ENCODE data around the gene DMPK. TPM values are rescaled to one million over a fixed set of nuclear protein-coding genes. Genes with fewer than 3 reads are reported as not detected.
"Not testable (repeated sequence)": the region's sequence is repeated elsewhere in the genome, so short reads cannot be mapped to it uniquely, and the experiment has no call there.

Gene DMPK
- polyA plus RNA-seq, 1 of the 3 experiments (the other 2 are of a cell fraction), result 92.2 TPM

- H2AFZ ChIP-seq (ENCODE audit: low read depth), result no peak overlapping the region
- no peak overlapping the region for H3K9ac ChIP-seq
- H3K4me3 ChIP-seq (ENCODE audit: low read depth in 2 of 2, low read length in 1 of 2), result no peak overlapping the region
- no peaks in the 10 kb centered on the region for H3K9me3 ChIP-seq
- 87% methylated on average over 12 of the region's 12 CpGs for WGBS (ENCODE audit: low lambda C conversion rate)
- H3K9me2 ChIP-seq, result no peaks in the 10 kb centered on the region
- no peaks in the 10 kb centered on the region for H4K20me1 ChIP-seq (ENCODE audit: insufficient read depth)
- no peaks in the 10 kb centered on the region for H3K79me2 ChIP-seq (ENCODE audit: insufficient read depth)
- no peak overlapping the region for H3K27ac ChIP-seq (ENCODE audit: low read depth in 2 of 2, low read length in 1 of 2)
- POLR2A ChIA-PET, result interaction anchor here (0.6 kb wide), 1 partner anchor 40 kb away, joined by 3 read pairs; the partner anchor contains the start of gene DMWD
- H3K4me1 ChIP-seq (ENCODE audit: control insufficient read depth in 1 of 2, insufficient read depth in 2 of 2, low read depth in 1 of 2, low read length in 1 of 2), result no peaks in the 10 kb centered on the region
- H3K4me2 ChIP-seq, result no peak overlapping the region
- TF ChIP-seq MXI1 (IDR thresholded peaks at IDR 0.05; ENCODE audit: low read depth, low read length) (no peak), FOSL2 (IDR thresholded peaks at IDR 0.05; ENCODE audit: borderline replicate concordance, low read depth) (no peak), FOXM1 (IDR thresholded peaks at IDR 0.05; ENCODE audit: low read depth) (no peak), REST (IDR thresholded peaks at IDR 0.05; ENCODE audit: low read depth, low read length) (no peak), TAF1 (IDR thresholded peaks at IDR 0.05; ENCODE audit: borderline replicate concordance, low read depth, low read length) (no peak), SMC3 (IDR thresholded peaks at IDR 0.05; ENCODE audit: low read depth, low read length) (no peak), GABPA (IDR thresholded peaks at IDR 0.05; ENCODE audit: low read depth) (no peak)
- H3K27me3 ChIP-seq (ENCODE audit: insufficient read depth), result no peaks in the 10 kb centered on the region
- no peaks in the 10 kb centered on the region for H3F3A ChIP-seq (replicated peaks; ENCODE audit: insufficient read depth)
- H3K36me3 ChIP-seq (replicated peaks in 1 of 2; ENCODE audit: control insufficient read depth in 1 of 2, insufficient read depth in 2 of 2, low read length in 1 of 2), result no peaks in the 10 kb centered on the region
- CTCF ChIA-PET, result interaction anchor here (0.6 to 2.8 kb wide), 4 partner anchors 12 to 691 kb away, joined by 3 to 9 read pairs (median 4); partner anchors contain the start of gene SIX5
- DNase-seq, result no peak
Observed at GRCh38 chr19:45752639-45753038, 29.7 kb downstream of the DMPK start.

GRCh38 chr19:45751483-45751882 lies 30.8 kb downstream of the DMPK start:
- H2AFZ ChIP-seq (ENCODE audit: low read depth); H3K79me2 ChIP-seq (ENCODE audit: insufficient read depth); H4K20me1 ChIP-seq (ENCODE audit: insufficient read depth); H3K9me3 ChIP-seq; H3K9ac ChIP-seq; H3K4me2 ChIP-seq; DNase-seq; H3K27ac ChIP-seq (ENCODE audit: low read depth in 2 of 2, low read length in 1 of 2); H3K4me1 ChIP-seq (ENCODE audit: control insufficient read depth in 1 of 2, insufficient read depth in 2 of 2, low read depth in 1 of 2, low read length in 1 of 2); H3K9me2 ChIP-seq; CTCF ChIA-PET; H3K36me3 ChIP-seq (replicated peaks in 1 of 2; ENCODE audit: control insufficient read depth in 1 of 2, insufficient read depth in 2 of 2, low read length in 1 of 2); H3F3A ChIP-seq (replicated peaks; ENCODE audit: insufficient read depth); H3K4me3 ChIP-seq (ENCODE audit: low read depth in 2 of 2, low read length in 1 of 2); H3K27me3 ChIP-seq (ENCODE audit: insufficient read depth): not testable (repeated sequence)
- POLR2A ChIA-PET, result interaction anchor here (0.6 to 1.2 kb wide), 2 partner anchors 18 to 19 kb away, joined by 3 to 4 read pairs; partner anchors contain the start of gene SIX5
- WGBS (ENCODE audit: low lambda C conversion rate), result 89% methylated on average over 10 of the region's 10 CpGs

- Histone ChIP-seq H3K27me3 (ENCODE audit: insufficient read depth) (no peaks in the 10 kb centered on the region; the same call in 1 of the 2 replicates), H3F3A (replicated peaks; ENCODE audit: insufficient read depth) (no peaks in the 10 kb centered on the region), H2AFZ (ENCODE audit: low read depth) (no peak overlapping the region), H3K79me2 (ENCODE audit: insufficient read depth) (no peaks in the 10 kb centered on the region), H3K36me3 (replicated peaks in 1 of 2; ENCODE audit: control insufficient read depth in 1 of 2, insufficient read depth in 2 of 2, low read length in 1 of 2) (no peaks in the 10 kb centered on the region), H3K4me3 (ENCODE audit: low read depth in 2 of 2, low read length in 1 of 2) (no peak overlapping the region), H3K9me3 (no peaks in the 10 kb centered on the region), H3K27ac (ENCODE audit: low read depth in 2 of 2, low read length in 1 of 2) (no peak overlapping the region), H3K9me2 (no peaks in the 10 kb centered on the region), H4K20me1 (ENCODE audit: insufficient read depth) (no peaks in the 10 kb centered on the region), H3K4me2 (no peak overlapping the region), H3K9ac (no peak overlapping the region), H3K4me1 (ENCODE audit: control insufficient read depth in 1 of 2, insufficient read depth in 2 of 2, low read depth in 1 of 2, low read length in 1 of 2) (no peaks in the 10 kb centered on the region)
- 76% methylated on average over 5 of the region's 5 CpGs for WGBS (ENCODE audit: low lambda C conversion rate)
- TF ChIP-seq SMC3 (IDR thresholded peaks at IDR 0.05; ENCODE audit: low read depth, low read length) (no peak), NFIC (IDR thresholded peaks at IDR 0.05; ENCODE audit: borderline replicate concordance) (no peak), TAF1 (IDR thresholded peaks at IDR 0.05; ENCODE audit: borderline replicate concordance, low read depth, low read length) (no peak), JUND (IDR thresholded peaks at IDR 0.05) (no peak), MEF2A (IDR thresholded peaks at IDR 0.05; ENCODE audit: borderline replicate concordance, low read depth) (no peak), RFX5 (IDR thresholded peaks at IDR 0.05; ENCODE audit: low read length) (no peak), EZH2phosphoT487 (IDR thresholded peaks at IDR 0.05; ENCODE audit: borderline replicate concordance, low read depth) (no peak), GATA2 (CRISPR knock-in tag; IDR thresholded peaks at IDR 0.05) (no peak), RXRA (IDR thresholded peaks at IDR 0.05; ENCODE audit: borderline replicate concordance, low read depth) (no peak), MXI1 (IDR thresholded peaks at IDR 0.05; ENCODE audit: low read depth, low read length) (no peak), TCF12 (IDR thresholded peaks at IDR 0.05) (no peak), CHD2 (IDR thresholded peaks at IDR 0.05; ENCODE audit: low read length, partially characterized antibody) (no peak)
- no peak for DNase-seq
- ChIA-PET CTCF (no interaction called here), POLR2A (no interaction called here)
Observed at GRCh38 chr19:45747513-45747912, 34.8 kb downstream of the DMPK start.
